Fibroblast of peridontal ligament (primary cell): ENCODE data around the gene ST8SIA3.
A peak's percentile ranks its signal among the peaks of the same experiment; 100 is the strongest.
"Not testable (repeated sequence)": the region's sequence is repeated elsewhere in the genome, so short reads cannot be mapped to it uniquely, and the experiment has no call there.

Experiments
- DNase-seq: peaks from one replicate; pipeline ENCODE4 v3.0.0-alpha.2; 2010; ENCODE audit errors: extremely low read depth

The ST8SIA3 gene

DNA sequence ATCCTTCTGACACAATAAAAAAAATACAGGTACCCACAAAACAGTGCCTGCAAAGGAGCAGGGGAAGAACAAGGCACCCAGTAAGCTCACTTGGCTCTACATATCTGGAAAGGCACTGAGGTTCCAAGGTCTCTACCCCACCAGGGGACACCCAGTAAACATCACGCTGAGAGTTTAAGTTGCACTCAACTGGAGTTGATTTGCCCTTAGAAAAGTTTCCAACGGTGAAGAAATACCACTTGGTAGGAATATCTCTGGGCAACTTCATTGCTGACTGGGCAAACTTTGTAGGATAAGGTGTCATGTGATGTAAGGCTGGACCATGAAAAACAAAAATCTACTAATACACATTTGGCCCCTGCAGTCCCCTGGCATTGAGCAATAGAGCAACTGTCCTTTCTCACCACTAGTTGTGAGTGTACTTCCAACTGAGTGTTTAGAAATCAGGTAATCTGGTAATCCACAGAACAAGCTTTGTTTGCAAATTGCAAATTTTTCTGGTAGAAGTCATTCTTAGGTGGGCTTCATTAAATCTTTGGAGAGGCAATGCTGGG lies 14.2 kb downstream of the ST8SIA3 start:
- no peak for DNase-seq

DNA sequence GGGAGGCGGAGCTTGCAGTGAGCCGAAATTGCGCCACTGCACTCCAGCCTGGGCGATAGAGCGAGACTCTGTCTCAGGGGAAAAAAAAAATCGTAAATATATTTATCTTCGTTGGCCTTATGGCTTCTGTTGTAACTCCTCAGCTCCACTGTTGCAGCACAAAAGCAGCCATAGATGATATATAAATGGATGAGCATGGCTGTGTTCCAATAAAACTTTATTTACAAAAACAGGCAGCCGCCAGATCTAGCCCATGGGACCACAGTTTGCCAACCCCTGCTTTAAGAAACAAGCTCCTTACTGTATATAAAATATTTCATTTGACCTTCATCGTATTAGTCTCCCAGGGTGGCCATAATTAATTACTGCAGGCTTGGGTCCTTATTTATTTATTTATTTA lies 20.1 kb downstream of the ST8SIA3 start:
- no peak for DNase-seq

DNA sequence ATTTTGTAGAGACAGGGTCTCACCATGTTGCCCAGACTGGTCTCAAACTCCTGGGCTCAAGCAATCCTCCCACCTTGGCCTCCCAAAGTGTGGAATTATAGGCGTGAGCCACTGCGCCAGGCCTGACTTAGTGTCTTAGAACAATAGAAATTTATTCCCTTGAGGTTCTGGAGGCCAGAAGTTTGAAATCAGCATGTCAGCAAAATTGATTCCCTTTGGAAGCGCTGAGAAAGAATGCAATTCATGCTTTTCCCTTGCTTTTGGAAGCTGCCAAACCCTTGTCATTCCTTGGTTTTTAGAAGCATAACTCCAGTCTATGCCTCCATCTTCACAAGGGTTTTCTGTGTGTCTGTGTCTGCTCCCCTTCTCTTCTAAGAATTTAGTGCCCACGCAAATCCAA lies 20.7 kb downstream of the ST8SIA3 start:
- DNase-seq, result no peak

DNA sequence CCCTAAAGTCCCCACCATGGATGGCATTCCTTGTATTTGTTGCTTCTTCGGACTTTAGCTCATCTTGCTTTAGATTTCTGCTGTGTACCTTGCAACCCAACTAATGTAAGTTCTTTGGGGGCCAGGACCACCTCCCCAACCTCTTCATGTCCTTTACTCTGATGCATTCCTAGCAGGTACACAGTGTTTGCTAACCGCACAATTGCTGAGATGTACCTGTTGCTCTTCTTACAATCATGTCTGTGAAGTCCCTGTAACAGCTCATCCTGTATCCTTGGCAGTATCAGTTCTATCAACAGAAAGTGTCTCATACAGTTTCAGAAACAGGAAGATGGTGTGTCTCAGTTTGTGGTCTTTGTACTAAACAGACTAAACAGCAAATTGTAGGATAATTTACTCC lies 24.1 kb downstream of the ST8SIA3 start:
- no peak for DNase-seq

DNA sequence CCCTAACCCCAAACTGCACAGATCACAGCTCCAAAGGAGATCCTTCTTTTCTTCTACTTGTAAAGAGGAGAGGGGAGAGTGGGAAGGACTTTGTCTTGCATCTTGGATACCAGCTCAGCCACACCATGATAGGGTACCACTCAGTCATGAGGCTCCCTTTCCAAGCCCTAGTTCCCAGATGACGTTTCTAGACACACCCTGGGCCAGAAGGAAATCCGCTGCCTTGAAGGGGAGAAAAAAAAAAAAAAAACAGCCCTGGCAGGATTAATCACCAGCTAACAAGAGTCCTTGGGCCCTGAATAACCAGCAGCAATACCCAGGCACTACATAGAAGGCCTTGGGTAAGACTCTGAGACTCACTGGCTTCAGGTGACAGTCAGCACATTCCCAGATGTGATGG lies 36.9 kb downstream of the ST8SIA3 start:
- DNase-seq, result no peak

DNA sequence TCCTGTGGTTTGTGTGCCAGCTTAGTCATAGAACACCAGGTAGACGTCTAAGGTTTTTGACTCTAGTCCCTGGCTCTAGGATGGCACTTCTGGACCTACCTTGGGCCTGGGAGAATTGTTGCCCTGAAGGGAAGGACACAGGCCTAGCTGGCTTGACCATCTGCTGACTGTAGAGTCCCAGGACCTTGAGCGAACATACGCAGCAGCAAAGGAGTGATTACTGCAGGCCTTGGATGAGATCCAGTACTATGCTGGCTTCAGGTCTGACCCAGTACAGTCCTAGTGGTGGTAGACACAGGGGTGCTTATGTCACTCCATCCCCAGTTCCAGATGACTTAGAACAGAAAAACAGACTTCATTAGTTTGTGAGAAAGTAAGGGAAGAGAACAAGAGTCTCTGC lies 37.7 kb downstream of the ST8SIA3 start:
- DNase-seq, result no peak

DNA sequence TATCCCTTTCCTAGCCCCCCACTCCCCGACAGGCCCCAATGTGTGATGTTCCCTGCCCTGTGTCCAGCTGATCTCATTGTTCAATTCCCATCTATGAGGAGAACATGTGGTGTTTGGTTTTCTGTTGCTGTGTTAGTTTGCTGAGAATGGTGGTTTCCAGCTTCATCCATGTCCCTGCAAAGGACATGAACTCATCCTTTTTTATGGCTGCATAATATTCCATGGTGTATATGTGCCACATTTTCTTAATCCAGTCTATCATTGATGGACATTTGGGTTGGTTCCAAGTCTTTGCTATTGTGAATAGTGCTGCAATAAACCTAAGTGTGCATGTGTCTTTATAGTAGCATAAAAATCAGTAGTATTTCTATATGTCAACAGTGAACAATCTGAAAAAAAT lies 42.4 kb downstream of the ST8SIA3 start:
- not testable (repeated sequence) for DNase-seq

DNA sequence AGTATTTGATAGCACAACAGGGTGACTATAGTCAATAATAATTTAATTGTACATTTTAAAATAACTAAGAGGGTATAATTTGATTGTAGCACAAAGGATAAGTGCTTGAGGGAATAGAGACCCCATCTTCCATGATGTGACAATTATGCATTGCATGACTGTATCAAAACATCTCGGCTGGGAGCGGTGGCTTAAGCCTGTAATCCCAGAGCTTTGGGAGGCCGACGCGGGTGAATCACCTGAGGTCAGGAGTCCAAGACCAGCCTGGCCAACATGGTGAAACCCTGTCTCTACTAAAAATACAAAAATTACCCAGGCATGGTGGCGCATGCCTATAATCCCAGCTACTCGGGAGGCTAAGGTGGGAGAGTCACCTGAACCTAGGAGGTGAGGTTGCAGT lies 44.5 kb downstream of the ST8SIA3 start:
- DNase-seq, result not testable (repeated sequence)

DNA sequence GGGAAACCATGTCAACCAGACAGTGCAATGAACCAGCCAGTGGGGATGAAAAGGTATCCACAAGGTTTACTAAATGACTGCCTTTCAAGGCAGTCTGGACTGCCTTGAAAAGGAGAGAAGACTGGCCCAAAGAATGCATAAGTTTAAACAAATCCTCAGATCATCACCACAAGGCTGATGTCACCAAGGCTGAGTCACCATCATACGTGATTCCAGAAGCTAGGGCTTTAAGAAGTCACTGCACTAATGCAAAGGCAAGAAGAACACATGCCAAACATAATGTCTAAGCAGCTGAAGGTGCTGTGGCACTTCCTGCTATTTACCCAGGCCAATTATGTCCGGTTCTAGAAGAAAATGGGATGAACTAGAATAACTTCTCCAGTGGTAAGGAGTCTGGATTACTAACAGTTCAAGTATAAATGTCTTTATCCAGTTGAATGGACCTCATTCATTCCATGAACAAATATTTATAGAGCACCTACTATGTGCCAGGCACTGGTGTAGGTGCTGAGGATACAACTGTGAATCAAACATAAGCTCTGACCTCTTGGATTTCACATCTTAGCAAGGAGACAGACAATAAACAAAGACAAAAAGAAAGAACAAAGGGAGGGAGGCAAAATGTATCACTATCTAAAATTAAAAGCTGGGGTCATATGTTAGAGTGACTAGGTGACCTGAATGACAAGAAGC lies 45.2 kb downstream of the ST8SIA3 start:
- DNase-seq, result peak; percentile 45

DNA sequence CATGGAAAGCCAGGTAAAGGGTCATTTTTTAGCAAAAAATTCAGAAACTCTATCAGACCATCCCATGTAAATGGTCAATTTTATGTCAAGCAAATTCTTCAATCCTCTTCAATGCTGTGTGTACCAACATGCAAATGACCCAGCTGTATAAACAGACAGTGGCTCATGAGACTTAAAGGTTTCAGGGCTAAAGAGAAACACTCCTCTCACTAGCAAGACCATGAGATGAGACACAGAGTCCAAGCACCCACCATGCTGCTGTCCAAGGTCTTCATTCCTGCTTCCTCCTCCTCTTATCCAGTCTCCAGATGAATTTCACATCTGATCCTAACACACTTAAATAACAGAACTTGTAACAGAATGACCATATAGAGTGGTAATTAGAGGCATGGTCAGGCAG lies 52.0 kb downstream of the ST8SIA3 start:
- DNase-seq, result no peak

DNA sequence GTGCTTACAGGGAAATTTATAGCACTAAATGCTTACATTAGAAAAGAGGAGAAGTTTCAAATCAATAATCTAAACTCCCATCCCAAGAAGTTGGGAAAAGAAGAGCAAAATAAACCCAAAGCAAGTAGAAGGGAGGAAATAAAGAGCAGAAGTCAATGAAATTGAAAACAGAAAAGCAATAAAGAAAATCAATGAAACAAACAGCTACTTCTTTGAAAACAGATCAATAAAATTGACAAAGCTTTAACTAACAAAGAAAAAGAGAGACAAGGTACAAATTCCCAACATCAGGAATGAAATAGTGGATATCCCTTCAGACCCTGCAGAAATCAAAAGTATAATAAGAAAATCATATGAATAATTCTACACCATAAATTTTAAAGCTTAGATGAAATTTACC lies 57.3 kb downstream of the ST8SIA3 start:
- no peak for DNase-seq

DNA sequence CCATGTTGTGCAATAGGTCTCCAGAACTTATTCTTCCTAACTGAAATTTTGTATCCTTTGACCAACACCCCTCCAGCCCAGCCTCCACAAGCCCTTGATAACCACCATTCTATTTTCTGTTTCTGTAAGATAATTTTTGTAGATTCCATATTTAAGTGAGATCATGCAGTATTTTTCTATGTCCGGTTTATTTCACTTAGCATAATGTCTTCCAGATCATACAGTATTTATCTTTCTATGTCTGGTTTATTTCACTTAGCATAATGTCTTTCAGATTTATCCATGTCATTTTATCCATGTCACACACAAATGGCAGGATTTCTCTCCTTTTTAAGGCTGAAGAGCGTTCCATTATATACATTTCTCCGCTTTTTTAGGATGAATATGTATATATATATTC lies 58.4 kb downstream of the ST8SIA3 start:
- no peak for DNase-seq

DNA sequence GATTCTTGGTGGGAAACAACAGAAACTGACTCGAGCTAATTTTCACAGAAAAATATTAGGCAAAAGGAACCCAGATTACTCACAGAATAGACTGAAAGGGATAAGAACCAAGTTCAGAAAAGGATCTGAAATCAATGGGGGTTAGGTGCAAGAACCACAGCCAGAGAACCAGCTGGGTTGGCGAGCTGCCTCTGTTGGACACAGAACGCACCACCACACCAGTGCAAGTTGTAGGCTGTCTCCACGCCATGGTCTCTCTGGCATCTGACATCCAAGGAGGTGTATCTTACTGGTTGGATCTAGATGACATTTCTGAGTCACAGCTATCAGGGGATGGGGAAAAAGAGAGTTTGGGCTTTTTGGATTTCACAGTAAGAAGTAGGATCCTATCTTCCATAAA lies 64.2 kb downstream of the ST8SIA3 start:
- DNase-seq, result no peak
